SK-N-SH (cell line): ENCODE measurements around the gene MAPK12. TPM values are rescaled to one million over a fixed set of nuclear protein-coding genes. Genes with fewer than 3 reads are reported as not detected.

ENCODE experiments used
- CTCF ChIA-PET: fragments of 300-600, 350-600 bp; formaldehyde crosslinking; extraction: SDS; loops from one replicate; lab custom pipeline; 2021; lab: Yijun Ruan, JAX
- POLR2A ChIA-PET: fragments of 350-600 bp; sonication (Branson Sonifier 250); formaldehyde crosslinking; extraction: SDS; loops from one replicate; lab custom pipeline; 2020; ENCODE audit warnings: antibody characterized with exemption, inconsistent platforms; lab: Yijun Ruan, JAX
- DNase-seq: peaks from one replicate; pipeline ENCODE4 v3.0.0; 2012
- H2AFZ ChIP-seq: fragments of 200-600 bp; sonication (generic); 2 replicates; pipeline ENCODE4 v1.8.1; 2016; ENCODE audit warnings: antibody characterized with exemption, mild to moderate bottlenecking, low read depth
- H3F3A ChIP-seq: fragments of 200-600 bp; sonication (generic); replicated peaks from 2 replicates; pipeline ENCODE3; 2016; ENCODE audit warnings: antibody characterized with exemption, mild to moderate bottlenecking; ENCODE audit not compliant: insufficient read depth
- H3K27ac ChIP-seq, 2 experiments: fragments of 200-500 bp in 1 of 2; fragments of 200-600 bp in 1 of 2; sonication (Bioruptor generic) in 1 of 2; sonication (generic), shearing (Covaris generic) in 1 of 2; 2 replicates each; pipeline versions ENCODE4 v1.5.1 to v1.6.1; 2014 to 2016; ENCODE audit warnings: low read depth in 2 of 2, inconsistent platforms in 1 of 2, low read length in 1 of 2, mild to moderate bottlenecking in 1 of 2, mixed read lengths in 1 of 2
- H3K27me3 ChIP-seq: fragments of 200-600 bp; sonication (generic), shearing (Covaris generic); 2 replicates; pipeline ENCODE4 v1.6.1; 2016; ENCODE audit warnings: mixed run types; ENCODE audit not compliant: insufficient read depth
- H3K36me3 ChIP-seq, 2 experiments: fragments of 200-500 bp in 1 of 2; fragments of 200-600 bp in 1 of 2; sonication (Bioruptor generic) in 1 of 2; sonication (generic) in 1 of 2; replicated peaks in 1 of 2; 2 replicates each; pipeline versions ENCODE3 to v1.5.1; 2014 to 2016; ENCODE audit warnings: low read length in 1 of 2, mild to moderate bottlenecking in 1 of 2; ENCODE audit not compliant: insufficient read depth in 2 of 2, control insufficient read depth in 1 of 2
- H3K4me1 ChIP-seq, 2 experiments: fragments of 200-500 bp in 1 of 2; fragments of 200-600 bp in 1 of 2; sonication (Bioruptor generic) in 1 of 2; sonication (generic), shearing (Covaris generic) in 1 of 2; 2 replicates each; pipeline versions ENCODE4 v1.5.1 to v1.6.1; 2014 to 2016; ENCODE audit warnings: low read depth in 1 of 2, low read length in 1 of 2, mixed run types in 1 of 2; ENCODE audit not compliant: insufficient read depth in 2 of 2, control insufficient read depth in 1 of 2
- H3K4me2 ChIP-seq: fragments of 200-600 bp; sonication (generic), shearing (Covaris generic); 2 replicates; pipeline ENCODE4 v1.6.1; 2017; ENCODE audit warnings: mixed run types
- H3K4me3 ChIP-seq, 2 experiments: fragments of 200-500 bp in 1 of 2; fragments of 200-600 bp in 1 of 2; sonication (Bioruptor generic) in 1 of 2; sonication (generic), shearing (Covaris generic) in 1 of 2; 2 replicates each; pipeline versions ENCODE4 v1.5.1 to v1.8.1; 2014 to 2016; ENCODE audit warnings: low read depth in 2 of 2, inconsistent platforms in 1 of 2, low read length in 1 of 2, mild to moderate bottlenecking in 1 of 2, mixed read lengths in 1 of 2, moderate library complexity in 1 of 2
- H3K79me2 ChIP-seq: fragments of 200-600 bp; sonication (generic); 2 replicates; pipeline ENCODE4 v1.8.1; 2017; ENCODE audit warnings: mild to moderate bottlenecking; ENCODE audit not compliant: insufficient read depth
- H3K9ac ChIP-seq: fragments of 200-600 bp; sonication (generic); 2 replicates; pipeline ENCODE4 v1.6.1; 2017; ENCODE audit warnings: mixed run types
- H3K9me2 ChIP-seq: fragments of 200-600 bp; sonication (generic); 2 replicates; pipeline ENCODE4 v1.6.1; 2017; ENCODE audit warnings: mixed run types
- H3K9me3 ChIP-seq: fragments of 200-600 bp; sonication (generic); 2 replicates; pipeline ENCODE4 v1.6.1; 2017; ENCODE audit warnings: mixed run types, mild to moderate bottlenecking, moderate library complexity
- H4K20me1 ChIP-seq: fragments of 200-600 bp; sonication (generic); 2 replicates; pipeline ENCODE4 v1.6.1; 2017; ENCODE audit warnings: mild to moderate bottlenecking, mixed run types; ENCODE audit not compliant: insufficient read depth
- CHD2 ChIP-seq: fragments of 150-350 bp; IDR thresholded peaks from 2 replicates; pipeline ENCODE4 v1.6.1; 2018; ENCODE audit warnings: low read length; ENCODE audit not compliant: partially characterized antibody
- CTCF ChIP-seq: fragments of 200-600 bp; sonication (generic); IDR thresholded peaks from 2 replicates; pipeline ENCODE4 v1.6.1; 2017; ENCODE audit warnings: antibody characterized with exemption, mild to moderate bottlenecking, moderate library complexity
- EP300 ChIP-seq, 2 experiments: IDR thresholded peaks; 2 replicates each; pipeline versions ENCODE4 v1.4.0 to v1.6.1; 2012; ENCODE audit warnings: borderline replicate concordance in 1 of 2, low read depth in 1 of 2, low read length in 1 of 2
- FOSL2 ChIP-seq: IDR thresholded peaks from 2 replicates; pipeline ENCODE4 v1.4.0; 2012; ENCODE audit warnings: low read depth, mild to moderate bottlenecking, moderate library complexity, borderline replicate concordance
- FOXJ3 ChIP-seq: sonication (generic); formaldehyde crosslinking; IDR thresholded peaks from 2 replicates; pipeline ENCODE4 v1.5.1; 2020; ENCODE audit warnings: mild to moderate bottlenecking, missing genetic modification reagents
- GATA2 ChIP-seq: sonication (generic); formaldehyde crosslinking; IDR thresholded peaks from 2 replicates; pipeline ENCODE4 v1.5.0; 2020; ENCODE audit warnings: mild to moderate bottlenecking, missing genetic modification reagents
- RAD21 ChIP-seq: IDR thresholded peaks from 2 replicates; pipeline ENCODE4 v1.6.1; 2012; ENCODE audit warnings: mild to moderate bottlenecking, low read length
- RCOR1 ChIP-seq: fragments of 150-350 bp; IDR thresholded peaks from 2 replicates; pipeline ENCODE4 v1.6.1; 2017; ENCODE audit warnings: antibody characterized with exemption, low read length
- REST ChIP-seq: IDR thresholded peaks from 2 replicates; pipeline ENCODE4 v1.6.1; 2012; ENCODE audit warnings: mild to moderate bottlenecking, low read depth, low read length, moderate library complexity
- RFX5 ChIP-seq: IDR thresholded peaks from 2 replicates; pipeline ENCODE4 v1.6.1; 2012; ENCODE audit warnings: mild to moderate bottlenecking, improper control_type of control experiment, low read length
- RXRA ChIP-seq: IDR thresholded peaks from 2 replicates; pipeline ENCODE4 v1.4.0; 2012; ENCODE audit warnings: low read depth, mild to moderate bottlenecking, borderline replicate concordance
- SMC3 ChIP-seq: IDR thresholded peaks from 2 replicates; pipeline ENCODE4 v1.6.1; 2012; ENCODE audit warnings: low read depth, low read length, improper control_type of control experiment
- TCF12 ChIP-seq: IDR thresholded peaks from 2 replicates; pipeline ENCODE4 v1.4.0; 2012
- USF1 ChIP-seq: IDR thresholded peaks from 2 replicates; pipeline ENCODE4 v1.4.0; 2012; ENCODE audit warnings: low read depth, borderline replicate concordance
- WGBS: methylation state at CpG from one replicate; pipeline ENCODE4 v1.1.6; 2017; ENCODE audit warnings: low lambda C conversion rate; 5-methylcytosine and 5-hydroxymethylcytosine counted together
- polyA plus RNA-seq, 3 experiments: library from polyadenylated mRNA; depleted of rRNA; stranded (reverse); fragments of >200 nt; gene quantifications; 2 replicates each; pipeline ENCODE4 v1.2.3, GENCODE V29; 2012

MAPK12 gene
- polyA plus RNA-seq, 1 of the 3 experiments (the other 2 are of a cell fraction): 118 TPM

- Histone ChIP-seq H3K9ac (no peak overlapping the region), H2AFZ (no peak overlapping the region), H3K36me3 (peaks cover 25 to 77% of the 10 kb centered on the region in 2 experiments), H3K27ac (no peak overlapping the region), H3K4me1 (peaks cover 0 to 9% of the 10 kb centered on the region in 2 experiments; a peak in 1 of 4 replicates), H3K79me2 (peaks cover 5% of the 10 kb centered on the region; the same call in 1 of the 2 replicates), H3K27me3 (no peaks in the 10 kb centered on the region), H3F3A (peaks cover 13% of the 10 kb centered on the region), H3K9me3 (no peaks in the 10 kb centered on the region), H3K9me2 (no peaks in the 10 kb centered on the region), H3K4me3 (no peak overlapping the region), H4K20me1 (peaks cover 7% of the 10 kb centered on the region; the same call in 1 of the 2 replicates), H3K4me2 (no peak overlapping the region)
- no peak for DNase-seq
- 99% methylated on average over 15 of the region's 38 CpGs for WGBS
- POLR2A ChIA-PET: no interaction called here
- CTCF ChIA-PET: interaction anchor here (1.3 to 2.1 kb wide), 3 partner anchors 22 to 62 kb away, joined by 5 to 6 read pairs (median 6); partner anchors contain the start of gene DENND6B
- TF ChIP-seq USF1: no peak
- no peak for TF ChIP-seq FOXJ3 (CRISPR knock-in tag)
Observed at GRCh38 chr22:50280022-50280707, 18.7 kb upstream of the MAPK12 start.

GRCh38 chr22:50278956-50279619 lies 17.6 kb upstream of the MAPK12 start:
- no peaks in the 10 kb centered on the region for H3K9me2 ChIP-seq
- H3F3A ChIP-seq: peaks cover 20% of the 10 kb centered on the region
- no peaks in the 10 kb centered on the region for H3K27me3 ChIP-seq
- H3K9ac ChIP-seq: no peak overlapping the region
- H3K4me2 ChIP-seq: no peak overlapping the region
- H4K20me1 ChIP-seq: peaks cover 14% of the 10 kb centered on the region; the same call in 1 of the 2 replicates
- H2AFZ ChIP-seq: no peak overlapping the region
- CTCF ChIA-PET: interaction anchor here (2.0 to 2.1 kb wide), 2 partner anchors 23 to 47 kb away, joined by 5 to 6 read pairs; partner anchors contain the start of gene DENND6B
- H3K4me3 ChIP-seq: no peak overlapping the region
- no peak overlapping the region for H3K27ac ChIP-seq
- 97% methylated on average over 12 of the region's 30 CpGs for WGBS
- no peak for DNase-seq
- H3K36me3 ChIP-seq: peaks cover 29 to 80% of the 10 kb centered on the region in 2 experiments
- no peaks in the 10 kb centered on the region for H3K9me3 ChIP-seq
- H3K4me1 ChIP-seq: peaks cover 2 to 9% of the 10 kb centered on the region in 2 experiments; a peak in 2 of 4 replicates
- POLR2A ChIA-PET: no interaction called here
- H3K79me2 ChIP-seq: peaks cover 5% of the 10 kb centered on the region; the same call in 1 of the 2 replicates
- TF ChIP-seq CTCF (no peak), RFX5 (no peak), REST (no peak), GATA2 (CRISPR knock-in tag) (no peak), TCF12 (no peak), RXRA (no peak), FOSL2 (no peak), RCOR1 (no peak), CHD2 (no peak), RAD21 (no peak), EP300 (IDR thresholded peaks at IDR 0.05; ENCODE audit: borderline replicate concordance in 1 of 2, low read depth in 1 of 2, low read length in 1 of 2) (no peak), SMC3 (no peak)
